D341Med (cell line): ENCODE measurements around the gene TKTL1.
"Not testable (repeated sequence)": the region's sequence is repeated elsewhere in the genome, so short reads cannot be mapped to it uniquely, and the experiment has no call there.

Experiments
- DNase-seq: peaks from one replicate; pipeline ENCODE4 v3.0.0; 2012; ENCODE audit warnings: low spot score

TKTL1 gene

GRCh38 chrX:154309041-154309775 lies 13.6 kb downstream of the TKTL1 start:
- DNase-seq, result no peak

GRCh38 chrX:154310616-154311536 lies 15.3 kb downstream of the TKTL1 start:
- no peak for DNase-seq

- DNase-seq, result no peak
Measured at GRCh38 chrX:154312116-154312515, 16.5 kb downstream of the TKTL1 start.

GRCh38 chrX:154313147-154313546 lies 17.6 kb downstream of the TKTL1 start:
- DNase-seq, result no peak

- DNase-seq, result no peak
Measured at GRCh38 chrX:154315416-154315815, 19.8 kb downstream of the TKTL1 start.

GRCh38 chrX:154317391-154317995 lies 21.9 kb downstream of the TKTL1 start:
- peak; percentile 50 for DNase-seq

GRCh38 chrX:154320406-154320805 lies 24.8 kb downstream of the TKTL1 start:
- DNase-seq, result no peak

GRCh38 chrX:154321152-154321551 lies 25.6 kb downstream of the TKTL1 start:
- no peak for DNase-seq

- DNase-seq, result peak; percentile 39
Measured at GRCh38 chrX:154321594-154321993, 26.0 kb downstream of the TKTL1 start.

GRCh38 chrX:154322890-154323289 lies 27.3 kb downstream of the TKTL1 start:
- DNase-seq, result no peak

GRCh38 chrX:154323537-154323936 lies 27.9 kb downstream of the TKTL1 start:
- no peak for DNase-seq

- no peak for DNase-seq
Measured at GRCh38 chrX:154325541-154325940, 29.9 kb downstream of the TKTL1 start.

- DNase-seq, result no peak
Measured at GRCh38 chrX:154327038-154327820, 31.6 kb downstream of the TKTL1 start.

GRCh38 chrX:154328646-154329045 lies 33.1 kb downstream of the TKTL1 start:
- DNase-seq, result no peak

GRCh38 chrX:154329294-154329693 lies 33.7 kb downstream of the TKTL1 start:
- no peak for DNase-seq

GRCh38 chrX:154332561-154332960 lies 37.0 kb downstream of the TKTL1 start:
- DNase-seq, result no peak

GRCh38 chrX:154333116-154333515 lies 37.5 kb downstream of the TKTL1 start:
- no peak for DNase-seq

- no peak for DNase-seq
Measured at GRCh38 chrX:154333837-154334271, 38.3 kb downstream of the TKTL1 start.

GRCh38 chrX:154334496-154334895 lies 38.9 kb downstream of the TKTL1 start:
- no peak for DNase-seq

GRCh38 chrX:154341399-154342298 lies 46.1 kb downstream of the TKTL1 start:
- not testable (repeated sequence) for DNase-seq

- not testable (repeated sequence) for DNase-seq
Measured at GRCh38 chrX:154343063-154343462, 47.5 kb downstream of the TKTL1 start.
